HS-5 (cell line): ENCODE measurements around the gene IQSEC3.
"Not testable (repeated sequence)": the region's sequence is repeated elsewhere in the genome, so short reads cannot be mapped to it uniquely, and the experiment has no call there.

Experiments
- DNase-seq: peaks from one replicate; pipeline ENCODE4 v3.0.0-alpha.2; 2012; ENCODE audit warnings: low read depth

Gene IQSEC3

GRCh38 chr12:177980-178828 lies 111.6 kb downstream of the IQSEC3 start:
- DNase-seq: no peak

GRCh38 chr12:178829-179109 lies 112.2 kb downstream of the IQSEC3 start:
- no peak for DNase-seq

- DNase-seq: no peak
Observed at GRCh38 chr12:179131-179884, 112.7 kb downstream of the IQSEC3 start.

- DNase-seq: no peak
Observed at GRCh38 chr12:179885-180284, 113.3 kb downstream of the IQSEC3 start.

- no peak for DNase-seq
Observed at GRCh38 chr12:180445-180844, 113.9 kb downstream of the IQSEC3 start.

- DNase-seq: no peak
Observed at GRCh38 chr12:181921-182320, 115.4 kb downstream of the IQSEC3 start.

GRCh38 chr12:182381-182892 lies 115.9 kb downstream of the IQSEC3 start:
- peak; percentile 79 for DNase-seq

GRCh38 chr12:184811-185575 lies 118.4 kb downstream of the IQSEC3 start:
- no peak for DNase-seq

- no peak for DNase-seq
Observed at GRCh38 chr12:185576-185955, 119.0 kb downstream of the IQSEC3 start.

GRCh38 chr12:186006-186625 lies 119.5 kb downstream of the IQSEC3 start:
- DNase-seq: no peak

GRCh38 chr12:187986-188909 lies 121.7 kb downstream of the IQSEC3 start:
- not testable (repeated sequence) for DNase-seq

- no peak for DNase-seq
Observed at GRCh38 chr12:188910-189621, 122.5 kb downstream of the IQSEC3 start.

GRCh38 chr12:189622-189962 lies 123.0 kb downstream of the IQSEC3 start:
- no peak for DNase-seq

GRCh38 chr12:190881-191280 lies 124.3 kb downstream of the IQSEC3 start:
- no peak for DNase-seq

GRCh38 chr12:191541-191940 lies 125.0 kb downstream of the IQSEC3 start:
- no peak for DNase-seq

GRCh38 chr12:193261-193660 lies 126.7 kb downstream of the IQSEC3 start:
- DNase-seq: no peak

GRCh38 chr12:194276-194675 lies 127.7 kb downstream of the IQSEC3 start:
- no peak for DNase-seq

GRCh38 chr12:195156-195555 lies 128.6 kb downstream of the IQSEC3 start:
- no peak for DNase-seq

- no peak for DNase-seq
Observed at GRCh38 chr12:195951-196350, 129.4 kb downstream of the IQSEC3 start.

- DNase-seq: no peak
Observed at GRCh38 chr12:196436-196835, 129.9 kb downstream of the IQSEC3 start.

- DNase-seq: no peak
Observed at GRCh38 chr12:197347-197746, 130.8 kb downstream of the IQSEC3 start.
